Tibial nerve (tissue), 4 donors: ENCODE measurements around the gene TNIP2. TPM values are rescaled to one million over a fixed set of nuclear protein-coding genes. Genes with fewer than 3 reads are reported as not detected.
"Not testable (repeated sequence)": the region's sequence is repeated elsewhere in the genome, so short reads cannot be mapped to it uniquely, and the experiment has no call there.

ENCODE experiments used
- DNase-seq, 2 donors: peaks; one replicate each; pipeline ENCODE4 v3.0.0-alpha.2; 2019; ENCODE audit warnings: low spot score in 2 of 2
- H3K27ac ChIP-seq, 4 donors: fragments of 200-600 bp; sonication (generic) in 3 of 4; one replicate each; pipeline ENCODE4 v1.5.1; 2017 to 2019; ENCODE audit warnings: mild to moderate bottlenecking in 1 of 4
- H3K27me3 ChIP-seq, 2 donors: fragments of 200-600 bp; sonication (generic) in 1 of 2; one replicate each; pipeline versions ENCODE4 v1.5.1 to v1.6.0; 2017 to 2019
- H3K36me3 ChIP-seq, 3 donors: fragments of 200-600 bp; sonication (generic); one replicate each; pipeline ENCODE4 v1.5.1; 2018 to 2019
- H3K4me1 ChIP-seq, 4 donors: fragments of 200-600 bp; sonication (generic) in 3 of 4; one replicate each; pipeline ENCODE4 v1.5.1; 2017 to 2019
- H3K4me3 ChIP-seq, 4 donors: fragments of 200-600 bp; sonication (generic) in 3 of 4; one replicate each; pipeline ENCODE4 v1.5.1; 2017 to 2019; ENCODE audit warnings: mild to moderate bottlenecking in 1 of 4, moderate library complexity in 1 of 4
- H3K9me3 ChIP-seq, 4 donors: fragments of 200-600 bp; sonication (generic) in 3 of 4; one replicate each; pipeline ENCODE4 v1.5.1; 2017 to 2019
- EP300 ChIP-seq, 2 donors: sonication (generic); formaldehyde crosslinking; IDR thresholded peaks; one replicate each; pipeline ENCODE4 v1.6.1; 2017; ENCODE audit warnings: antibody characterized with exemption in 2 of 2, mild to moderate bottlenecking in 1 of 2
- POLR2A ChIP-seq, 2 donors: fragments of 450-650 bp; IDR thresholded peaks; one replicate each; pipeline ENCODE4 v1.6.1; 2017; ENCODE audit warnings: antibody characterized with exemption in 2 of 2, mild to moderate bottlenecking in 2 of 2, moderate library complexity in 2 of 2
- WGBS, 2 donors: methylation state at CpG; one replicate each; pipeline ENCODE4 v1.1.5; 2018; 5-methylcytosine and 5-hydroxymethylcytosine counted together
- total RNA-seq, 4 donors: library from RNA; depleted of rRNA; stranded (reverse); fragments of >200 nt; gene quantifications; one replicate each; pipeline ENCODE4 v1.1.0, GENCODE V29; 2016
- TF ChIP-seq, protein P1 (sequence below), 5 experiments: fragments of 200-600 bp in 3 of 5; fragments of 450-650 bp in 2 of 5; sonication (generic) in 3 of 5; IDR thresholded peaks; one replicate each; pipeline ENCODE4 v1.5.1; 2016 to 2019; ENCODE audit warnings: antibody characterized with exemption in 5 of 5, mild to moderate bottlenecking in 3 of 5, moderate library complexity in 2 of 5

TNIP2 gene
- total RNA-seq, 4 donors from 2014 or later: 78.3 to 110 (median 89.3) TPM

DNA sequence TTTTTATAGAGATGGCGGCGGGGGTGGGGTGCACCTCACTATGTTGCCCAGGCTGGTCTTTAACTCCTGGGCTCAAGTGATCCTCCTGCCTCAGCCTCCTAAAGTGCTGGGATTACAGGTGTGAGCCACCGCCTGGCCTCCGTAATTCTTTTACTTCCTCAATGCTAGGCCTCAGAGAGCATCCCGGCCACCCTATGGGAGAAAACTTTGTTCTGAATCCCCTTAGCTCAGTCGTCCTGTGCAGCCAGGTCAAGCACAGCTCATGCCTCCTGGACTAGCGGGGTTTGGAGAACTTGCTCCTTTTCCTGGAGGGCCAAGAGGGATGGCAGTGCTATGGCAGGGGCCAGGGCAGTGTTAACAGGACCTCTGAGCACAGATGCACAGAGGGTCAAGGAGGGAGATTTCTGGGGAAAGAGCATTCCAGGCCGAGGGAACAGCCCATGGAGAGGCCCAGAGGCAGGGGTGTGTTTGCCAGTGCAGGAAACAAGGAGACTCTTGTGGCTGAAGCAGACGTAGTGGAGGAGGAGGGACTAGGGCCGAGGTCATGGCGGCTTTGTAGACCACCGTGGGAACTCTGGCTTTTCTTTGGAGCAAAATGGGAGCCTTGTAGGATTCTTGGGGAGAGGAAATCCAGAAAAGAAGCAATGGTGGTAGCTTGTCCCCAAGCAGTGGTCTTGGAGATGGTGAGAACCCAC is 9.8 kb upstream of the TNIP2 start:
- no peak for TF ChIP-seq EP300 (IDR thresholded peaks at IDR 0.05)
- TF ChIP-seq, protein P1, sequence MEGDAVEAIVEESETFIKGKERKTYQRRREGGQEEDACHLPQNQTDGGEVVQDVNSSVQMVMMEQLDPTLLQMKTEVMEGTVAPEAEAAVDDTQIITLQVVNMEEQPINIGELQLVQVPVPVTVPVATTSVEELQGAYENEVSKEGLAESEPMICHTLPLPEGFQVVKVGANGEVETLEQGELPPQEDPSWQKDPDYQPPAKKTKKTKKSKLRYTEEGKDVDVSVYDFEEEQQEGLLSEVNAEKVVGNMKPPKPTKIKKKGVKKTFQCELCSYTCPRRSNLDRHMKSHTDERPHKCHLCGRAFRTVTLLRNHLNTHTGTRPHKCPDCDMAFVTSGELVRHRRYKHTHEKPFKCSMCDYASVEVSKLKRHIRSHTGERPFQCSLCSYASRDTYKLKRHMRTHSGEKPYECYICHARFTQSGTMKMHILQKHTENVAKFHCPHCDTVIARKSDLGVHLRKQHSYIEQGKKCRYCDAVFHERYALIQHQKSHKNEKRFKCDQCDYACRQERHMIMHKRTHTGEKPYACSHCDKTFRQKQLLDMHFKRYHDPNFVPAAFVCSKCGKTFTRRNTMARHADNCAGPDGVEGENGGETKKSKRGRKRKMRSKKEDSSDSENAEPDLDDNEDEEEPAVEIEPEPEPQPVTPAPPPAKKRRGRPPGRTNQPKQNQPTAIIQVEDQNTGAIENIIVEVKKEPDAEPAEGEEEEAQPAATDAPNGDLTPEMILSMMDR (IDR thresholded peaks at IDR 0.05): no peak
- TF ChIP-seq POLR2A (IDR thresholded peaks at IDR 0.05): no peak
- Histone ChIP-seq H3K4me1 (peaks cover 0 to 26% (median 3%) of the 10 kb centered on the region in 4 donors), H3K4me3 (no peak overlapping the region), H3K27ac (no peak overlapping the region), H3K27me3 (no peaks in the 10 kb centered on the region), H3K9me3 (no peaks in the 10 kb centered on the region), H3K36me3 (no peaks in the 10 kb centered on the region)
- peak in 1 of 2 donors; percentile 4 for DNase-seq
- WGBS, 2 donors: 75 to 82% methylated on average over 12 of the region's 12 CpGs

DNA sequence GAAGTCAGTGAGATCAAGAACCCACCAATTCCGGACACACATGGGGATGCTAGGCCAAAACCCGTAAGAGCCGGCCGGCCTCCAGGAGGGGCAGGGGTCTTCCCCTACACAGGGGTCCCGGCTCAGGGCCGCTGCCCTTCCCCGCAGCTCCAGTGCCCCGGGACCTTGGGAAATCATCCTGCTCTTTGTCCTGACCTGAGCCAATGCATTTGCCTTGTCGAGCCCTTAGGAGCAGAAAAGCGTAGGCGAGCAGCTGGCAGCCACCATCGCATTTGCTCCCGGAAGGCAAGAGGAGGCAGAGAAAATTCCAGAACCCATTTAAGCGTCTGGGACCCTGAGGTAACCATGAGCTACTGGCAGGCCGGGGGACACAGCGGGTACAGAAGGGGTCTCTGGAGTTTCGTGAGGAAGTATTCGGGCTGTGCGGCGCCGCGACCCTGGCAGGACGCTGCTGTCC is 7.4 kb upstream of the TNIP2 start:
- Histone ChIP-seq H3K36me3 (no peaks in the 10 kb centered on the region), H3K27ac (peak overlapping the region; percentile 82 to 91 (median 87)), H3K4me1 (peaks cover 0 to 20% (median 3%) of the 10 kb centered on the region in 4 donors), H3K27me3 (no peaks in the 10 kb centered on the region), H3K4me3 (peak overlapping the region; percentile 45 to 64 (median 58)), H3K9me3 (no peaks in the 10 kb centered on the region)
- WGBS, 2 donors: 19 to 24% methylated on average over 13 to 23 of the region's 23 CpGs
- TF ChIP-seq, protein P1 (IDR thresholded peaks at IDR 0.05): no peak
- TF ChIP-seq EP300 (IDR thresholded peaks at IDR 0.05): peak in 1 of 2 donors; percentile 8
- no peak for DNase-seq

DNA sequence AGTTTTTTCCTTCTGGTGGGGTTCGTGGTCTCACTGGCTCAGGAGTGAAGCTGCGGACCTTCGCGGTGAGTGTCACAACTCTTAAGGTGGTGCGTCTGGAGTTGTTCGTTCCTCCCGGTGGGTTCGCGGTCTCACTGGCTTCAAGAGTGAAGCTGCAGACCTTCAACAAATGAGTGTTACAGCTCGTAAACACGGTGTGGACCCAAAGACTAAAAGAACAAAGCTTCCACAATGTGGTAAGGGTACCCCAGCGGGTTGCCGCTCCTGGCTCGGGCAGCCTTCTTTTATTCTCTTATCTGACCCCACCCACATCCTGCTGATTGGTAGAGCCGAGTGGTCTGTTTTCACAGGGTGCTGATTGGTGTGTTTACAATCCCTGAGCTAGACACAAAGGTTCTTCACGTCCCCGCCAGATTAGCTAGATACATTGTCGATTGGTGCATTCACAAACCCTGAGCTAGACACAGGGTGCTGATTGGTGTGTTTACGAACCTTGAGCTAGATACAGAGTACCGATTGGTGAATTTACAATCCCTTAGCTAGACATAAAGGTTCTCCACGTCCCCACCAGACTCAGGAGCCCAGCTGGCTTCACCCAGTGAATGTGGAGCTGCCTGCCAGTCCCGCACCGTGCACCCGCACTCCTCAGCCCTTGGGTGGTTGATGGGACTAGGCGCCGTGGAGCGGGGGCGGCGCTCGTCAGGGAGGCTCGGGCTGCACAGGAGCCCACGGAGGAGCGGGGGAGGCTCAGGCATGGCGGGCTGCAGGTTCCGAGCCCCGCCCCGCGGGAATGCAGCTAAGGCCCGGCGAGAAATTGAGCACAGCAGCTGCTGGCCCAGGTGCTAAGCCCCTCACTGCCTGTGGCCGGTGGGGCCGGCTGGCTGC is 6.6 kb upstream of the TNIP2 start:
- 95% methylated on average over 21 to 42 of the region's 42 CpGs for WGBS, 2 donors
- not testable (repeated sequence) for H3K27me3 ChIP-seq, H3K9me3 ChIP-seq, DNase-seq, H3K36me3 ChIP-seq, H3K4me3 ChIP-seq
- Histone ChIP-seq H3K4me1 (peaks cover 0 to 20% (median 3%) of the 10 kb centered on the region in 4 donors), H3K27ac (peak overlapping the region in 2 of 4 donors; percentile 77 to 85)

DNA sequence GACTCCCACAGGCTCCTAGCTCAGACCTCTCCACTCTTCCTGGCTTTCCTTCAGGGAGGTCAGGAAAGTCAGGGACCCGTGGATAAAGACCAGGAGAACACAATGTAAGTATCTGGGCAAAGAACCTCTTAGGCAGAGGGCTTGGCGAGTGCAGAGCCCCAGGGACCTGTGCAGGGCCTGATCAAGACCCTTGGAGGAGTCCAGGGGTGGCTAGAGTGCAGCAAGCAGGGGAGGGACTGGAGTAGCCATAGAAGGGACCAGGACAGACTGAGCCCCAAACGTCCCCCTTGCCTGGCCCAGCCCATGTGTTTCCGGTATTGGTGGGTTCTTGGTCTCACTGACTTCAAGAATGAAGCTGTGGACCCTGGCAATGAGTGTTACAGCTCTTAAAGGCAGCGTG is 5.9 kb upstream of the TNIP2 start:
- no peaks in the 10 kb centered on the region for H3K9me3 ChIP-seq
- H3K4me1 ChIP-seq: peaks cover 0 to 26% (median 4%) of the 10 kb centered on the region in 4 donors
- H3K4me3 ChIP-seq: no peak overlapping the region
- no peaks in the 10 kb centered on the region for H3K36me3 ChIP-seq
- no peak for DNase-seq
- TF ChIP-seq, protein P1 (IDR thresholded peaks at IDR 0.05): no peak
- no peak for TF ChIP-seq POLR2A (IDR thresholded peaks at IDR 0.05)
- TF ChIP-seq EP300 (IDR thresholded peaks at IDR 0.05): no peak
- no peaks in the 10 kb centered on the region for H3K27me3 ChIP-seq
- peak overlapping the region in 2 of 4 donors; percentile 32 to 77 for H3K27ac ChIP-seq
- 76 to 86% methylated on average over 5 of the region's 5 CpGs for WGBS, 2 donors

DNA sequence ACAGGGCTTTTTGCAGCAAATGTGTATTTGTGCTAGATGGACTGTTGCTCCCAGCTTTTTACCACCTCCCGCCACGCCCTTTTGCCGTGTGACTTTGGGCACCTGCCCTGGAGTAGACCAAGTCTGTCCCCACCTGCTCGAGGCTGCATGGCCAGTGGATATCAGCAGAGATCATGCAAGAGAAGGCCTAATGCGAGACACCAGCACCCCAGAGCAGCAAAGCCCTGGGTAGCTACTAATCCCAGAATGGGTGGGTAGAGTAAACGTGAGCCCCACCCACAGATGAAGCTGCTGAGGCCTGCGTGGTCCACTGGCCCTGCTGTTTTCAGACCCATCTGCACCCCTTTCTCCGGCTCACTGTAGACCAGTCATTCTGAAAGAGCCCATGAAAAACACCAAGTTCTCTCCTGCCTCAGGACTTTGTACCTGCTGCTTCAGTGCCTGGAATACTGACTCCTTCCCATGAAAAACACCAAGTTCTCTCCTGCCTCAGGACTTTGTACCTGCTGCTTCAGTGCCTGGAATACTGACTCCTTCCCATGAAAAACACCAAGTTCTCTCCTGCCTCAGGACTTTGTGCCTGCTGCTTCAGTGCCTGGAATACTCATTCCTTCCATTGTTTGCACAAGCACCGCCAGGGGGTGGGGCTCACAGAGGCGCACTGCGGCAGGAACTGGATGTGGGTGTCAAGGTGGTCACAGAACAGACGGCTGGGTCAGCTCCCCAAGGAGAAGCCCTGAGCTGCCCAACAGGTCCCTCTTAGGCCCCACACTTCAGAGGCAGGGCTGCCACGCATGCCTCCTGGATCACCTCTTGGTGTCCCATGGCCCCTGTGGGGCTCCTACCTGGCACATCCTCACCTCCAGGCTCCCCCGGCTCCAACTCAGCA is 5.1 kb upstream of the TNIP2 start:
- Histone ChIP-seq H3K27ac (peak overlapping the region in 2 of 4 donors; percentile 32 to 77), H3K4me3 (no peak overlapping the region), H3K36me3 (no peaks in the 10 kb centered on the region), H3K9me3 (no peaks in the 10 kb centered on the region), H3K4me1 (peaks cover 0 to 33% (median 7%) of the 10 kb centered on the region in 4 donors), H3K27me3 (no peaks in the 10 kb centered on the region)
- 66 to 80% methylated on average over 14 of the region's 14 CpGs for WGBS, 2 donors
- TF ChIP-seq EP300 (IDR thresholded peaks at IDR 0.05): no peak
- TF ChIP-seq, protein P1 (IDR thresholded peaks at IDR 0.05): no peak
- TF ChIP-seq POLR2A (IDR thresholded peaks at IDR 0.05): no peak
- DNase-seq: no peak
